HFFc6 (cell line): Measurements from ENCODE around the gene CTNNBL1. TPM values are rescaled to one million over a fixed set of nuclear protein-coding genes. Genes with fewer than 3 reads are reported as not detected.

Source experiments
- DNase-seq: peaks from one replicate; pipeline ENCODE4 v3.0.0-alpha.2; 2018
- H3K27ac Mint-ChIP-seq: 2 replicates; pipeline ENCODE4 v1.8.0; 2020; ENCODE audit warnings: mild to moderate bottlenecking, mixed read lengths
- H3K27me3 Mint-ChIP-seq: 2 replicates; pipeline ENCODE4 v1.8.0; 2021; ENCODE audit warnings: mild to moderate bottlenecking, moderate library complexity, mixed read lengths; ENCODE audit not compliant: insufficient read depth
- H3K36me3 Mint-ChIP-seq: 2 replicates; pipeline ENCODE4 v1.8.0; 2021; ENCODE audit warnings: low read depth, mixed read lengths
- H3K4me1 Mint-ChIP-seq: 2 replicates; pipeline ENCODE4 v1.8.0; 2020; ENCODE audit warnings: low read depth, mixed read lengths
- H3K4me3 Mint-ChIP-seq: 2 replicates; pipeline ENCODE4 v1.8.0; 2020; ENCODE audit warnings: mild to moderate bottlenecking, moderate library complexity, mixed read lengths
- H3K9me3 Mint-ChIP-seq: 2 replicates; pipeline ENCODE4 v1.8.0; 2020; ENCODE audit warnings: mild to moderate bottlenecking, mixed read lengths
- total RNA-seq, 6 experiments: library from RNA; stranded (reverse); fragmentation: NEBNext Ultra II Directional; extraction: Animal tissue kit (Norgen Biotek cat#: 25700); gene quantifications; 2 replicates in 1 of 6; 3 replicates in 5 of 6; pipeline ENCODE4 v1.2.3, GENCODE V29; 2021
- TF ChIP-seq, protein P1 (sequence below): fragments of 200-600 bp; sonication (generic); IDR thresholded peaks from 2 replicates; pipeline ENCODE4 v1.5.0; 2021; ENCODE audit warnings: antibody characterized with exemption, mild to moderate bottlenecking

Gene CTNNBL1
- total RNA-seq, 6 experiments from 2014 or later: 49.7 to 62.4 (median 59.5) TPM

- Mint-ChIP-seq H3K4me3 (no peak overlapping the region), H3K27ac (no peak overlapping the region), H3K9me3 (no peaks in the 10 kb centered on the region), H3K27me3 (peaks cover 2% of the 10 kb centered on the region; the same call in 1 of the 2 replicates), H3K4me1 (peaks cover 8% of the 10 kb centered on the region; the same call in 1 of the 2 replicates), H3K36me3 (peaks cover 16% of the 10 kb centered on the region; the same call in 1 of the 2 replicates)
- TF ChIP-seq, protein P1, sequence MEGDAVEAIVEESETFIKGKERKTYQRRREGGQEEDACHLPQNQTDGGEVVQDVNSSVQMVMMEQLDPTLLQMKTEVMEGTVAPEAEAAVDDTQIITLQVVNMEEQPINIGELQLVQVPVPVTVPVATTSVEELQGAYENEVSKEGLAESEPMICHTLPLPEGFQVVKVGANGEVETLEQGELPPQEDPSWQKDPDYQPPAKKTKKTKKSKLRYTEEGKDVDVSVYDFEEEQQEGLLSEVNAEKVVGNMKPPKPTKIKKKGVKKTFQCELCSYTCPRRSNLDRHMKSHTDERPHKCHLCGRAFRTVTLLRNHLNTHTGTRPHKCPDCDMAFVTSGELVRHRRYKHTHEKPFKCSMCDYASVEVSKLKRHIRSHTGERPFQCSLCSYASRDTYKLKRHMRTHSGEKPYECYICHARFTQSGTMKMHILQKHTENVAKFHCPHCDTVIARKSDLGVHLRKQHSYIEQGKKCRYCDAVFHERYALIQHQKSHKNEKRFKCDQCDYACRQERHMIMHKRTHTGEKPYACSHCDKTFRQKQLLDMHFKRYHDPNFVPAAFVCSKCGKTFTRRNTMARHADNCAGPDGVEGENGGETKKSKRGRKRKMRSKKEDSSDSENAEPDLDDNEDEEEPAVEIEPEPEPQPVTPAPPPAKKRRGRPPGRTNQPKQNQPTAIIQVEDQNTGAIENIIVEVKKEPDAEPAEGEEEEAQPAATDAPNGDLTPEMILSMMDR: no peak
- no peak for DNase-seq
Measured at GRCh38 chr20:37867289-37868195, 173.7 kb downstream of the CTNNBL1 start.

- Mint-ChIP-seq H3K27me3 (peaks cover 2% of the 10 kb centered on the region; the same call in 1 of the 2 replicates), H3K4me3 (no peak overlapping the region), H3K9me3 (no peaks in the 10 kb centered on the region), H3K4me1 (peaks cover 8% of the 10 kb centered on the region; the same call in 1 of the 2 replicates), H3K27ac (no peak overlapping the region), H3K36me3 (peaks cover 10% of the 10 kb centered on the region; the same call in 1 of the 2 replicates)
- DNase-seq: no peak
- TF ChIP-seq, protein P1: no peak
Measured at GRCh38 chr20:37868851-37869333, 175.1 kb downstream of the CTNNBL1 start.

GRCh38 chr20:37869334-37869861 is 175.6 kb downstream of the CTNNBL1 start:
- H3K4me1 Mint-ChIP-seq: peaks cover 8% of the 10 kb centered on the region; the same call in 1 of the 2 replicates
- H3K4me3 Mint-ChIP-seq: no peak overlapping the region
- no peak overlapping the region for H3K27ac Mint-ChIP-seq
- DNase-seq: no peak
- H3K9me3 Mint-ChIP-seq: no peaks in the 10 kb centered on the region
- peaks cover 10% of the 10 kb centered on the region; the same call in 1 of the 2 replicates for H3K36me3 Mint-ChIP-seq
- H3K27me3 Mint-ChIP-seq: peaks cover 2% of the 10 kb centered on the region; the same call in 1 of the 2 replicates
- TF ChIP-seq, protein P1: no peak

- Mint-ChIP-seq H3K9me3 (no peaks in the 10 kb centered on the region), H3K27ac (no peak overlapping the region), H3K36me3 (peaks cover 10% of the 10 kb centered on the region; the same call in 1 of the 2 replicates), H3K27me3 (peaks cover 2% of the 10 kb centered on the region; the same call in 1 of the 2 replicates), H3K4me1 (peaks cover 8% of the 10 kb centered on the region; the same call in 1 of the 2 replicates), H3K4me3 (no peak overlapping the region)
- no peak for DNase-seq
- TF ChIP-seq, protein P1: no peak
Measured at GRCh38 chr20:37870294-37870693, 176.5 kb downstream of the CTNNBL1 start.

DNA sequence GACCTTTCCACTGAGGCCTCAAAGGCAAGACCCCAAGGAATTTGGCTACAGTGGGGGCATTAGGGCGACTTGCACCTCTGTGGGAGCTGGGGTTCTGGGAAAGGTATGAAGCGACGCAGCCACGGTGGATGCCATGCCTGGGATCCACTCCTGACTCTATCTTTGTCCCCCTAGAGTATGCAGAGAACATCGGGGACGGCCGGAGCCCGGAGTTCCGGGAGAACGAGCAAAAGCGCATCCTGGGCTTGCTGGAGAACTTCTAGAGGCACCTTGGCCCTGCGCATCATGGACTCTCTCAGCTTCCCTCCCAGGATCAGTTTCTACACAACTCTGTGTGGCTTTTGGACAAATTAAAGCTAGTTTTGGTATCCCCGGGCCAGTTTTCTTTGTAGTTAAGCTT is 177.9 kb downstream of the CTNNBL1 start:
- Mint-ChIP-seq H3K27ac (no peak overlapping the region), H3K36me3 (peaks cover 10% of the 10 kb centered on the region; the same call in 1 of the 2 replicates), H3K27me3 (peaks cover 2% of the 10 kb centered on the region; the same call in 1 of the 2 replicates), H3K9me3 (no peaks in the 10 kb centered on the region), H3K4me1 (peaks cover 8% of the 10 kb centered on the region; the same call in 1 of the 2 replicates), H3K4me3 (no peak overlapping the region)
- DNase-seq: no peak
- TF ChIP-seq, protein P1: no peak
